NCI-H187 treated with DMSO at 0.1 percent for 48 hours (cell line): ENCODE measurements around the gene KRT85.

Source experiments
- DNase-seq: peaks from one replicate; lab custom pipeline; 2025; lab: John Stamatoyannopoulos, UW

KRT85 gene

GRCh38 chr12:52394836-52395405 lies 27.6 kb upstream of the KRT85 start:
- no peak for DNase-seq

GRCh38 chr12:52392465-52393007 lies 25.3 kb upstream of the KRT85 start:
- no peak for DNase-seq

- no peak for DNase-seq
Observed at GRCh38 chr12:52391618-52392002, 24.3 kb upstream of the KRT85 start.

GRCh38 chr12:52390739-52391617 lies 23.7 kb upstream of the KRT85 start:
- no peak for DNase-seq

- DNase-seq: no peak
Observed at GRCh38 chr12:52389313-52390207, 22.3 kb upstream of the KRT85 start.

- DNase-seq: no peak
Observed at GRCh38 chr12:52387859-52388258, 20.6 kb upstream of the KRT85 start.

GRCh38 chr12:52385226-52385702 lies 18.0 kb upstream of the KRT85 start, which contains the start of gene KRT84:
Gene KRT84 (minus strand): TSS chr12:52385652. CDS start chr12:52385585, 67 bp downstream.
- no peak for DNase-seq

GRCh38 chr12:52383331-52383730 lies 16.1 kb upstream of the KRT85 start:
- DNase-seq: no peak

GRCh38 chr12:52382854-52383253 lies 15.6 kb upstream of the KRT85 start:
- DNase-seq: no peak

GRCh38 chr12:52381206-52381605 lies 13.9 kb upstream of the KRT85 start:
- DNase-seq: no peak

GRCh38 chr12:52380271-52380694 lies 13.0 kb upstream of the KRT85 start:
- DNase-seq: no peak

GRCh38 chr12:52379536-52379935 lies 12.3 kb upstream of the KRT85 start:
- no peak for DNase-seq

- no peak for DNase-seq
Observed at GRCh38 chr12:52378091-52378490, 10.8 kb upstream of the KRT85 start.

- DNase-seq: no peak
Observed at GRCh38 chr12:52377266-52377665, 10.0 kb upstream of the KRT85 start.

GRCh38 chr12:52372216-52373154 lies 5.2 kb upstream of the KRT85 start:
- DNase-seq: peak; percentile 39

- DNase-seq: no peak
Observed at GRCh38 chr12:52371716-52372115, 4.4 kb upstream of the KRT85 start.

- no peak for DNase-seq
Observed at GRCh38 chr12:52370926-52371608, 3.8 kb upstream of the KRT85 start.

GRCh38 chr12:52369809-52370208 lies 2.5 kb upstream of the KRT85 start:
- DNase-seq: no peak

GRCh38 chr12:52369211-52369610 lies 1.9 kb upstream of the KRT85 start:
- no peak for DNase-seq

GRCh38 chr12:52368508-52368907 lies 1.2 kb upstream of the KRT85 start:
- DNase-seq: no peak
